IMR-90 (cell line): ENCODE measurements around the gene SPRED2.

Experiments
- BHLHE40 ChIP-seq: fragments of 150-350 bp; IDR thresholded peaks from 2 replicates; pipeline ENCODE4 v1.6.1; 2016; ENCODE audit warnings: mild to moderate bottlenecking, low read depth, low read length
- CHD1 ChIP-seq: IDR thresholded peaks from 2 replicates; pipeline ENCODE4 v1.6.1; 2012; ENCODE audit warnings: low read depth, low read length, improper control_type of control experiment
- CTCF ChIP-seq: conservative IDR thresholded peaks from 2 replicates; pipeline ENCODE4 v1.5.1; 2012; ENCODE audit warnings: mild to moderate bottlenecking, low read depth, low read length, improper control_type of control experiment
- ELK1 ChIP-seq: fragments of 150-350 bp; IDR thresholded peaks from 2 replicates; pipeline ENCODE4 v1.6.1; 2016; ENCODE audit warnings: low read depth, mild to moderate bottlenecking, low read length, moderate library complexity, borderline replicate concordance
- MAFK ChIP-seq: IDR thresholded peaks from 2 replicates; pipeline ENCODE4 v1.6.1; 2012; ENCODE audit warnings: low read depth, low read length, improper control_type of control experiment
- MAZ ChIP-seq: IDR thresholded peaks from 2 replicates; pipeline ENCODE4 v1.6.1; 2012; ENCODE audit warnings: low read depth, mild to moderate bottlenecking, low read length, improper control_type of control experiment, moderate library complexity, borderline replicate concordance
- MXI1 ChIP-seq: IDR thresholded peaks from 2 replicates; pipeline ENCODE4 v1.6.1; 2012; ENCODE audit warnings: low read depth, mild to moderate bottlenecking, low read length, moderate library complexity, borderline replicate concordance
- NFE2L2 ChIP-seq: fragments of 150-350 bp; IDR thresholded peaks from 2 replicates; pipeline ENCODE4 v1.6.1; 2016; ENCODE audit warnings: low read depth, mild to moderate bottlenecking, low read length
- POLR2A ChIP-seq: IDR thresholded peaks from 2 replicates; pipeline ENCODE4 v1.6.1; 2012; ENCODE audit warnings: mild to moderate bottlenecking, low read depth, low read length
- RCOR1 ChIP-seq: IDR thresholded peaks from 2 replicates; pipeline ENCODE4 v1.6.1; 2012; ENCODE audit warnings: mild to moderate bottlenecking, low read length, improper control_type of control experiment; ENCODE audit not compliant: insufficient replicate concordance
- RFX5 ChIP-seq: IDR thresholded peaks from 2 replicates; pipeline ENCODE4 v1.8.0; 2012; ENCODE audit warnings: low read depth, mild to moderate bottlenecking, low read length, moderate library complexity
- SMC3 ChIP-seq: fragments of 150-350 bp; IDR thresholded peaks from 2 replicates; pipeline ENCODE4 v1.6.1; 2016; ENCODE audit warnings: low read depth, mild to moderate bottlenecking, antibody characterized with exemption, low read length, moderate library complexity
- USF2 ChIP-seq: fragments of 150-350 bp; IDR thresholded peaks from 2 replicates; pipeline ENCODE4 v1.6.1; 2017; ENCODE audit warnings: mild to moderate bottlenecking, antibody characterized with exemption, low read length, low read depth

GRCh38 chr2:65479524-65479923 lies 47.1 kb upstream of the SPRED2 start:
- TF ChIP-seq MXI1 (no peak), CTCF (no peak), ELK1 (no peak), SMC3 (no peak), USF2 (no peak), POLR2A (no peak), MAZ (no peak), BHLHE40 (no peak), RCOR1 (no peak), NFE2L2 (no peak), RFX5 (no peak), MAFK (no peak), CHD1 (no peak)
